IMR-90 (cell line): ENCODE results near the gene PDILT. TPM values are rescaled to one million over a fixed set of nuclear protein-coding genes. Genes with fewer than 3 reads are reported as not detected.

Experiments used
- ATAC-seq: fragments of 200-7000 bp; cut with Tn5 transposase; 2 replicates; pipeline ENCODE4 v1.9.1; 2020; ENCODE audit warnings: low read depth, mild to moderate bottlenecking, moderate library complexity
- BruUV-seq: library from RNA; stranded (reverse); fragments of 400-500 nt; replicated peaks from 2 replicates; lab custom pipeline; 2021; lab: Mats Ljungman, UMichigan
- CTCF ChIA-PET: fragments of 300-600 bp; formaldehyde crosslinking; extraction: SDS; loops from one replicate; lab custom pipeline; 2021; ENCODE audit warnings: antibody characterized with exemption; lab: Yijun Ruan, JAX
- POLR2A ChIA-PET: fragments of 300-600 bp; sonication (Branson Sonifier 250); formaldehyde crosslinking; loops from one replicate; lab custom pipeline; 2022; ENCODE audit warnings: antibody characterized with exemption; ENCODE audit not compliant: unreplicated experiment; lab: Charles Lee
- DNase-seq: peaks from one replicate; pipeline ENCODE4 v3.0.0; 2013
- H2AFZ ChIP-seq: replicated peaks from 2 replicates; pipeline ENCODE3; 2013; ENCODE audit warnings: low read length, mild to moderate bottlenecking; ENCODE audit not compliant: poor library complexity
- H2AK5ac ChIP-seq: 2 replicates; pipeline ENCODE4 v1.6.1; 2013; ENCODE audit warnings: low read depth, low read length, inconsistent platforms
- H2AK9ac ChIP-seq: replicated peaks from 2 replicates; pipeline ENCODE3; 2013; ENCODE audit warnings: mild to moderate bottlenecking, low read depth, low read length, moderate library complexity; ENCODE audit not compliant: poor library complexity
- H2BK120ac ChIP-seq: 2 replicates; pipeline ENCODE4 v1.6.1; 2013; ENCODE audit warnings: low read depth, low read length, inconsistent platforms
- H2BK15ac ChIP-seq: 3 replicates; pipeline ENCODE4 v1.6.1; 2013; ENCODE audit warnings: low read depth, low read length, inconsistent platforms
- H2BK20ac ChIP-seq: 2 replicates; pipeline ENCODE4 v1.6.1; 2013; ENCODE audit warnings: low read depth, mild to moderate bottlenecking, inconsistent platforms, low read length, moderate library complexity
- H2BK5ac ChIP-seq: 2 replicates; pipeline ENCODE4 v1.6.1; 2013; ENCODE audit warnings: mild to moderate bottlenecking, low read depth, low read length, inconsistent platforms; ENCODE audit not compliant: poor library complexity, severe bottlenecking
- H3K14ac ChIP-seq: replicated peaks from 2 replicates; pipeline ENCODE4 v1.6.1; 2013; ENCODE audit warnings: low read depth, low read length, inconsistent platforms
- H3K18ac ChIP-seq: 2 replicates; pipeline ENCODE4 v1.6.1; 2013; ENCODE audit warnings: low read depth, low read length, control low read depth
- H3K23ac ChIP-seq: 2 replicates; pipeline ENCODE4 v1.6.1; 2013; ENCODE audit warnings: low read depth, low read length, inconsistent platforms
- H3K27ac ChIP-seq: 2 replicates; pipeline ENCODE4 v1.5.1; 2013; ENCODE audit warnings: mild to moderate bottlenecking, control low read depth, low read length; ENCODE audit not compliant: insufficient read depth
- H3K27me3 ChIP-seq: 2 replicates; pipeline ENCODE4 v1.6.1; 2013; ENCODE audit warnings: low read length; ENCODE audit not compliant: control insufficient read depth, insufficient read depth
- H3K36me3 ChIP-seq: 2 replicates; pipeline ENCODE4 v1.6.1; 2013; ENCODE audit warnings: low read length, mixed read lengths; ENCODE audit not compliant: control insufficient read depth, insufficient read depth
- H3K4ac ChIP-seq: 2 replicates; pipeline ENCODE4 v1.6.1; 2013; ENCODE audit warnings: low read depth, low read length, inconsistent platforms
- H3K4me1 ChIP-seq: 2 replicates; pipeline ENCODE4 v1.6.1; 2013; ENCODE audit warnings: low read length, mixed read lengths; ENCODE audit not compliant: control insufficient read depth, insufficient read depth
- H3K4me2 ChIP-seq: 2 replicates; pipeline ENCODE4 v1.6.1; 2013; ENCODE audit warnings: low read depth, mild to moderate bottlenecking, control low read depth, low read length, moderate library complexity
- H3K4me3 ChIP-seq: 2 replicates; pipeline ENCODE4 v1.5.1; 2013; ENCODE audit warnings: low read depth, mild to moderate bottlenecking, control low read depth, low read length, moderate library complexity; ENCODE audit not compliant: insufficient read depth
- H3K56ac ChIP-seq: 2 replicates; pipeline ENCODE4 v1.6.1; 2013; ENCODE audit warnings: low read length, inconsistent platforms; ENCODE audit not compliant: insufficient read depth; ENCODE audit errors: extremely low read depth
- H3K79me1 ChIP-seq, 2 experiments: 2 replicates each; pipeline ENCODE4 v1.6.1; 2013; ENCODE audit warnings: low read length in 2 of 2, inconsistent platforms in 1 of 2, low read depth in 1 of 2
- H3K9ac ChIP-seq: 2 replicates; pipeline ENCODE4 v1.6.1; 2013; ENCODE audit warnings: low read depth, low read length, control low read depth
- H3K9me1 ChIP-seq: 2 replicates; pipeline ENCODE4 v1.6.1; 2013; ENCODE audit warnings: low read length, inconsistent platforms; ENCODE audit not compliant: insufficient read depth
- H3K9me3 ChIP-seq: 2 replicates; pipeline ENCODE4 v1.6.1; 2013; ENCODE audit warnings: low read length; ENCODE audit not compliant: control insufficient read depth, insufficient read depth
- H4K20me1 ChIP-seq: 2 replicates; pipeline ENCODE4 v1.6.1; 2013; ENCODE audit warnings: low read length, inconsistent platforms; ENCODE audit not compliant: insufficient read depth
- H4K5ac ChIP-seq: 2 replicates; pipeline ENCODE4 v1.6.1; 2013; ENCODE audit warnings: mild to moderate bottlenecking, low read depth, low read length, control low read depth
- H4K8ac ChIP-seq, 2 experiments: 2 replicates each; pipeline ENCODE4 v1.6.1; 2013; ENCODE audit warnings: low read depth in 2 of 2, low read length in 2 of 2, control low read depth in 1 of 2, inconsistent platforms in 1 of 2
- H4K91ac ChIP-seq: 2 replicates; pipeline ENCODE4 v1.6.1; 2013; ENCODE audit warnings: low read depth, low read length, inconsistent platforms; ENCODE audit not compliant: insufficient read depth
- BHLHE40 ChIP-seq: fragments of 150-350 bp; IDR thresholded peaks from 2 replicates; pipeline ENCODE4 v1.6.1; 2016; ENCODE audit warnings: mild to moderate bottlenecking, low read depth, low read length
- CEBPB ChIP-seq: IDR thresholded peaks from 2 replicates; pipeline ENCODE4 v1.6.1; 2012; ENCODE audit warnings: low read depth, low read length, improper control_type of control experiment
- CHD1 ChIP-seq: IDR thresholded peaks from 2 replicates; pipeline ENCODE4 v1.6.1; 2012; ENCODE audit warnings: low read depth, low read length, improper control_type of control experiment
- FOS ChIP-seq: fragments of 150-350 bp; IDR thresholded peaks from 2 replicates; pipeline ENCODE4 v1.6.1; 2016; ENCODE audit warnings: low read depth, low read length
- MAFK ChIP-seq: IDR thresholded peaks from 2 replicates; pipeline ENCODE4 v1.6.1; 2012; ENCODE audit warnings: low read depth, low read length, improper control_type of control experiment
- MAZ ChIP-seq: IDR thresholded peaks from 2 replicates; pipeline ENCODE4 v1.6.1; 2012; ENCODE audit warnings: low read depth, mild to moderate bottlenecking, low read length, improper control_type of control experiment, moderate library complexity, borderline replicate concordance
- MXI1 ChIP-seq: IDR thresholded peaks from 2 replicates; pipeline ENCODE4 v1.6.1; 2012; ENCODE audit warnings: low read depth, mild to moderate bottlenecking, low read length, moderate library complexity, borderline replicate concordance
- NFE2L2 ChIP-seq: fragments of 150-350 bp; IDR thresholded peaks from 2 replicates; pipeline ENCODE4 v1.6.1; 2016; ENCODE audit warnings: low read depth, mild to moderate bottlenecking, low read length
- POLR2A ChIP-seq: IDR thresholded peaks from 2 replicates; pipeline ENCODE4 v1.6.1; 2012; ENCODE audit warnings: mild to moderate bottlenecking, low read depth, low read length
- RAD21 ChIP-seq: IDR thresholded peaks from 2 replicates; pipeline ENCODE4 v1.6.1; 2012; ENCODE audit warnings: low read length, improper control_type of control experiment
- RCOR1 ChIP-seq: IDR thresholded peaks from 2 replicates; pipeline ENCODE4 v1.6.1; 2012; ENCODE audit warnings: mild to moderate bottlenecking, low read length, improper control_type of control experiment; ENCODE audit not compliant: insufficient replicate concordance
- RFX5 ChIP-seq: IDR thresholded peaks from 2 replicates; pipeline ENCODE4 v1.8.0; 2012; ENCODE audit warnings: low read depth, mild to moderate bottlenecking, low read length, moderate library complexity
- SMC3 ChIP-seq: fragments of 150-350 bp; IDR thresholded peaks from 2 replicates; pipeline ENCODE4 v1.6.1; 2016; ENCODE audit warnings: low read depth, mild to moderate bottlenecking, antibody characterized with exemption, low read length, moderate library complexity
- WGBS, 2 experiments: methylation state at CpG; one replicate each; pipeline versions ENCODE4 v1.1.5 to v1.1.7; 2013; ENCODE audit warnings: missing lambda C conversion rate in 2 of 2; ENCODE audit not compliant: insufficient read length in 1 of 2; ENCODE audit errors: extremely low coverage in 2 of 2; 5-methylcytosine and 5-hydroxymethylcytosine counted together
- dilution Hi-C: fragments of 300-500 bp; cut with HindIII; formaldehyde crosslinking; loops from one replicate; pipeline ENCODE4 v1.14.3; 2018; ENCODE audit warnings: low sequenced_read_pairs; ENCODE audit not compliant: unreplicated experiment
- in situ Hi-C: fragments of 300-500 bp; cut with MboI; formaldehyde crosslinking; loops from 3 replicates; pipeline ENCODE4 v1.14.3; 2019; ENCODE audit warnings: low sequenced_read_pairs, inconsistent platforms, mixed read lengths
- intact Hi-C: fragments of 100-400 bp; cut with micrococcal nuclease; formaldehyde crosslinking; loops from 2 replicates; pipeline ENCODE4 v1.10.0; 2022
- polyA plus RNA-seq, 3 experiments: library from polyadenylated mRNA; depleted of rRNA; stranded (reverse); fragments of >200 nt; gene quantifications; 2 replicates each; pipeline ENCODE4 v1.2.3, GENCODE V29; 2012; ENCODE audit warnings: low replicate concordance in 1 of 3
- total RNA-seq: library from RNA; depleted of rRNA; stranded (reverse); fragments of >200 nt; gene quantifications from 2 replicates; pipeline ENCODE4 v1.2.3, GENCODE V29; 2012
- TF ChIP-seq, protein P1 (sequence below): fragments of 150-350 bp; IDR thresholded peaks from 2 replicates; pipeline ENCODE4 v1.6.1; 2017; ENCODE audit warnings: mild to moderate bottlenecking, antibody characterized with exemption, low read length, low read depth
- TF ChIP-seq, protein P2 (sequence below): fragments of 150-350 bp; IDR thresholded peaks from 2 replicates; pipeline ENCODE4 v1.6.1; 2016; ENCODE audit warnings: low read depth, mild to moderate bottlenecking, low read length, moderate library complexity, borderline replicate concordance
- TF ChIP-seq, protein P3 (sequence below): conservative IDR thresholded peaks from 2 replicates; pipeline ENCODE4 v1.5.1; 2012; ENCODE audit warnings: mild to moderate bottlenecking, low read depth, low read length, improper control_type of control experiment

Gene PDILT
- total and polyA plus RNA-seq, 2 of the 4 experiments (the other 2 are of a cell fraction) = not detected

DNA sequence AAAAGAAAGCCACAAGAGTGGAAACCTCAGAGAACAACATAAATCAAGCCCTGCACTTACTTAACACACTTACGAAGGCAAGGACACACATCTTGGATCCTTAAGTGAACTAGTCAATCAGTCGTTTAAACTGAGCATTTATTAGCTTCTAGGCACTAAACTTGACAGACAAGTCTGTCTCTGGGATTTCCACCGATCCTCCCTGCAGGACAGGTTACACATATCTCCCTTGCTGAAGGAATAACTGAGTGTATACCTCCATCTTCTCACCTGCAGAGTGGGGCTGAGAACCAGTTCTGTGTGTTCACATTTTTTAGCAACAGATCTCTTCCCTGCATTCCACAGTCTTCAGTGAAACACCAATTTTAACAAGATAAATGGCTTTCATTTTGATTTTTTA is 86.1 kb downstream of the PDILT start:
- no peak overlapping the region for H3K56ac ChIP-seq
- no peak overlapping the region for H3K4me2 ChIP-seq
- H3K4me3 ChIP-seq = no peak overlapping the region
- no peak overlapping the region for H2AFZ ChIP-seq
- H3K23ac ChIP-seq = no peak overlapping the region
- no peak overlapping the region for H2BK20ac ChIP-seq
- DNase-seq (no peak), ATAC-seq (no peak)
- no peaks in the 10 kb centered on the region for H3K79me1 ChIP-seq
- H4K91ac ChIP-seq = no peak overlapping the region
- H4K5ac ChIP-seq = no peak overlapping the region
- POLR2A ChIA-PET = no interaction called here
- no peak for TF ChIP-seq FOS
- TF ChIP-seq MAFK = no peak
- no peak for TF ChIP-seq RCOR1
- TF ChIP-seq CHD1 = no peak
- no peak for TF ChIP-seq RFX5
- no peak for TF ChIP-seq SMC3
- no peak for TF ChIP-seq BHLHE40
- no peak for TF ChIP-seq MAZ
- TF ChIP-seq, protein P1, sequence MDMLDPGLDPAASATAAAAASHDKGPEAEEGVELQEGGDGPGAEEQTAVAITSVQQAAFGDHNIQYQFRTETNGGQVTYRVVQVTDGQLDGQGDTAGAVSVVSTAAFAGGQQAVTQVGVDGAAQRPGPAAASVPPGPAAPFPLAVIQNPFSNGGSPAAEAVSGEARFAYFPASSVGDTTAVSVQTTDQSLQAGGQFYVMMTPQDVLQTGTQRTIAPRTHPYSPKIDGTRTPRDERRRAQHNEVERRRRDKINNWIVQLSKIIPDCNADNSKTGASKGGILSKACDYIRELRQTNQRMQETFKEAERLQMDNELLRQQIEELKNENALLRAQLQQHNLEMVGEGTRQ = no peak
- TF ChIP-seq CEBPB = no peak
- TF ChIP-seq RAD21 = no peak
- TF ChIP-seq NFE2L2 = no peak
- TF ChIP-seq POLR2A = no peak
- TF ChIP-seq MXI1 = no peak
- TF ChIP-seq, protein P2, sequence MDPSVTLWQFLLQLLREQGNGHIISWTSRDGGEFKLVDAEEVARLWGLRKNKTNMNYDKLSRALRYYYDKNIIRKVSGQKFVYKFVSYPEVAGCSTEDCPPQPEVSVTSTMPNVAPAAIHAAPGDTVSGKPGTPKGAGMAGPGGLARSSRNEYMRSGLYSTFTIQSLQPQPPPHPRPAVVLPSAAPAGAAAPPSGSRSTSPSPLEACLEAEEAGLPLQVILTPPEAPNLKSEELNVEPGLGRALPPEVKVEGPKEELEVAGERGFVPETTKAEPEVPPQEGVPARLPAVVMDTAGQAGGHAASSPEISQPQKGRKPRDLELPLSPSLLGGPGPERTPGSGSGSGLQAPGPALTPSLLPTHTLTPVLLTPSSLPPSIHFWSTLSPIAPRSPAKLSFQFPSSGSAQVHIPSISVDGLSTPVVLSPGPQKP = no peak
- TF ChIP-seq, protein P3, sequence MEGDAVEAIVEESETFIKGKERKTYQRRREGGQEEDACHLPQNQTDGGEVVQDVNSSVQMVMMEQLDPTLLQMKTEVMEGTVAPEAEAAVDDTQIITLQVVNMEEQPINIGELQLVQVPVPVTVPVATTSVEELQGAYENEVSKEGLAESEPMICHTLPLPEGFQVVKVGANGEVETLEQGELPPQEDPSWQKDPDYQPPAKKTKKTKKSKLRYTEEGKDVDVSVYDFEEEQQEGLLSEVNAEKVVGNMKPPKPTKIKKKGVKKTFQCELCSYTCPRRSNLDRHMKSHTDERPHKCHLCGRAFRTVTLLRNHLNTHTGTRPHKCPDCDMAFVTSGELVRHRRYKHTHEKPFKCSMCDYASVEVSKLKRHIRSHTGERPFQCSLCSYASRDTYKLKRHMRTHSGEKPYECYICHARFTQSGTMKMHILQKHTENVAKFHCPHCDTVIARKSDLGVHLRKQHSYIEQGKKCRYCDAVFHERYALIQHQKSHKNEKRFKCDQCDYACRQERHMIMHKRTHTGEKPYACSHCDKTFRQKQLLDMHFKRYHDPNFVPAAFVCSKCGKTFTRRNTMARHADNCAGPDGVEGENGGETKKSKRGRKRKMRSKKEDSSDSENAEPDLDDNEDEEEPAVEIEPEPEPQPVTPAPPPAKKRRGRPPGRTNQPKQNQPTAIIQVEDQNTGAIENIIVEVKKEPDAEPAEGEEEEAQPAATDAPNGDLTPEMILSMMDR = no peak
- H4K8ac ChIP-seq = no peak overlapping the region
- H2AK5ac ChIP-seq = no peak overlapping the region
- H3K27me3 ChIP-seq = no peaks in the 10 kb centered on the region
- dilution Hi-C loops (no loop called here), in situ Hi-C loops (no loop called here), intact Hi-C loops (no loop called here)
- no peak overlapping the region for H2BK120ac ChIP-seq
- H3K4me1 ChIP-seq = no peaks in the 10 kb centered on the region
- H3K9me3 ChIP-seq = peaks cover 19% of the 10 kb centered on the region; the same call in 1 of the 2 replicates
- no peak overlapping the region for H3K27ac ChIP-seq
- 50% methylated on average over 2 of the region's 3 CpGs; no CpG with 5 or more reads in 1 of the 2 experiments for WGBS, 2 experiments
- no peak overlapping the region for H2BK5ac ChIP-seq
- H3K36me3 ChIP-seq = no peaks in the 10 kb centered on the region
- H3K4ac ChIP-seq = no peak overlapping the region
- H2BK15ac ChIP-seq = no peak overlapping the region
- no peaks in the 10 kb centered on the region for H4K20me1 ChIP-seq
- H3K14ac ChIP-seq = no peak overlapping the region
- H3K18ac ChIP-seq = no peak overlapping the region
- CTCF ChIA-PET = no interaction called here
- H3K9ac ChIP-seq = no peak overlapping the region
- H3K9me1 ChIP-seq = no peaks in the 10 kb centered on the region
- no peak overlapping the region for H2AK9ac ChIP-seq
- BruUV-seq = no TSS peak
